HFFc6 (cell line): Measurements from ENCODE around the gene MMP23B. TPM values are rescaled to one million over a fixed set of nuclear protein-coding genes. Genes with fewer than 3 reads are reported as not detected.

Experiments
- DNase-seq: peaks from one replicate; pipeline ENCODE4 v3.0.0-alpha.2; 2018
- H3K27ac Mint-ChIP-seq: 2 replicates; pipeline ENCODE4 v1.8.0; 2020; ENCODE audit warnings: mild to moderate bottlenecking, mixed read lengths
- H3K27me3 Mint-ChIP-seq: 2 replicates; pipeline ENCODE4 v1.8.0; 2021; ENCODE audit warnings: mild to moderate bottlenecking, moderate library complexity, mixed read lengths; ENCODE audit not compliant: insufficient read depth
- H3K36me3 Mint-ChIP-seq: 2 replicates; pipeline ENCODE4 v1.8.0; 2021; ENCODE audit warnings: low read depth, mixed read lengths
- H3K4me1 Mint-ChIP-seq: 2 replicates; pipeline ENCODE4 v1.8.0; 2020; ENCODE audit warnings: low read depth, mixed read lengths
- H3K4me3 Mint-ChIP-seq: 2 replicates; pipeline ENCODE4 v1.8.0; 2020; ENCODE audit warnings: mild to moderate bottlenecking, moderate library complexity, mixed read lengths
- H3K9me3 Mint-ChIP-seq: 2 replicates; pipeline ENCODE4 v1.8.0; 2020; ENCODE audit warnings: mild to moderate bottlenecking, mixed read lengths
- CTCF ChIP-seq: fragments of 200-600 bp; sonication (generic); IDR thresholded peaks from 2 replicates; pipeline ENCODE4 v1.5.0; 2021; ENCODE audit warnings: antibody characterized with exemption, mild to moderate bottlenecking
- long read RNA-seq: library from polyadenylated mRNA; unstranded; transcript quantifications from one replicate; pipeline ENCODE4 v2.0.0, GENCODE V29; 2019
- total RNA-seq, 6 experiments: library from RNA; stranded (reverse); fragmentation: NEBNext Ultra II Directional; extraction: Animal tissue kit (Norgen Biotek cat#: 25700); gene quantifications; 2 replicates in 1 of 6; 3 replicates in 5 of 6; pipeline ENCODE4 v1.2.3, GENCODE V29; 2021

The MMP23B gene
- 1 to 10 TPM; 2.8 to 7.1 (median 5.1) TPM for total RNA-seq
- long read RNA-seq, partial matches to known transcripts = 0 of 1 reads
- long read RNA-seq, other reads (novel, unspliced or antisense) = 1 of 1 reads

- no peak within 1 kb of the TSS for H3K27ac Mint-ChIP-seq
- H3K27me3 Mint-ChIP-seq = peaks cover 1% of the 10 kb centered on the region; the same call in 1 of the 2 replicates
- no peaks in the 10 kb centered on the region for H3K9me3 Mint-ChIP-seq
- no peak for DNase-seq
- no peaks in the 10 kb centered on the region for H3K4me1 Mint-ChIP-seq
- no peak for TF ChIP-seq CTCF
- H3K36me3 Mint-ChIP-seq = no peaks in the 10 kb centered on the region
- no peak within 1 kb of the TSS for H3K4me3 Mint-ChIP-seq
These were observed at the start of gene MMP23B for GRCh38 chr1:1631782-1632420. MMP23B (plus strand) TSS chr1:1632173; CDS start chr1:1632219, 46 bp downstream.

GRCh38 chr1:1582585-1583346, 49.2 kb upstream of the MMP23B start:
- H3K27me3 Mint-ChIP-seq = peaks cover 51% of the 10 kb centered on the region
- no peaks in the 10 kb centered on the region for H3K9me3 Mint-ChIP-seq

GRCh38 chr1:1583347-1584010, 48.5 kb upstream of the MMP23B start:
- Mint-ChIP-seq H3K9me3 (no peaks in the 10 kb centered on the region), H3K4me3 (no peak overlapping the region), H3K27ac (no peak overlapping the region), H3K4me1 (0 out of 2 replicates have a peak, but pooled peaks cover 5% of the 10 kb centered on the region), H3K36me3 (no peaks in the 10 kb centered on the region), H3K27me3 (peaks cover 51% of the 10 kb centered on the region)
- TF ChIP-seq CTCF = no peak
- DNase-seq = no peak

More at GRCh38 chr1:1582585-1583346, 49.2 kb upstream of the MMP23B start:
- H3K27ac Mint-ChIP-seq = no peak overlapping the region
- H3K4me3 Mint-ChIP-seq = no peak overlapping the region
- no peak for TF ChIP-seq CTCF
- H3K36me3 Mint-ChIP-seq = no peaks in the 10 kb centered on the region
- H3K4me1 Mint-ChIP-seq = 0 out of 2 replicates have a peak, but pooled peaks cover 5% of the 10 kb centered on the region
- no peak for DNase-seq

- H3K36me3 Mint-ChIP-seq = no peaks in the 10 kb centered on the region
These were observed 40.5 kb upstream of the MMP23B start for GRCh38 chr1:1591452-1591851.

More at GRCh38 chr1:1591452-1591851, 40.5 kb upstream of the MMP23B start:
- no peak overlapping the region for H3K27ac Mint-ChIP-seq
- DNase-seq = no peak
- TF ChIP-seq CTCF = no peak
- H3K27me3 Mint-ChIP-seq = peaks cover 3% of the 10 kb centered on the region
- no peak overlapping the region for H3K4me3 Mint-ChIP-seq
- no peaks in the 10 kb centered on the region for H3K9me3 Mint-ChIP-seq
- no peaks in the 10 kb centered on the region for H3K4me1 Mint-ChIP-seq
